Dermis microvascular lymphatic vessel endothelial cell (primary cell): ENCODE data around the gene UGT1A1. TPM values are rescaled to one million over a fixed set of nuclear protein-coding genes. Genes with fewer than 3 reads are reported as not detected.

ENCODE experiments used
- DNase-seq, 2 donors: peaks; one replicate each; pipeline versions ENCODE4 v3.0.0 to v3.0.0-alpha.2; 2010; ENCODE audit warnings: low read depth in 2 of 2
- total RNA-seq: library from RNA; depleted of rRNA; stranded (reverse); fragments of >200 nt; gene quantifications from 2 replicates; pipeline ENCODE4 v1.2.1, GENCODE V29; 2014

Gene UGT1A1
- total RNA-seq, 1 donor from 2014 or later = not detected

GRCh38 chr2:233796254-233796653, 36.2 kb downstream of the UGT1A1 start:
- DNase-seq = no peak

- DNase-seq = no peak
Observed at GRCh38 chr2:233798335-233799086, 38.4 kb downstream of the UGT1A1 start.

DNA sequence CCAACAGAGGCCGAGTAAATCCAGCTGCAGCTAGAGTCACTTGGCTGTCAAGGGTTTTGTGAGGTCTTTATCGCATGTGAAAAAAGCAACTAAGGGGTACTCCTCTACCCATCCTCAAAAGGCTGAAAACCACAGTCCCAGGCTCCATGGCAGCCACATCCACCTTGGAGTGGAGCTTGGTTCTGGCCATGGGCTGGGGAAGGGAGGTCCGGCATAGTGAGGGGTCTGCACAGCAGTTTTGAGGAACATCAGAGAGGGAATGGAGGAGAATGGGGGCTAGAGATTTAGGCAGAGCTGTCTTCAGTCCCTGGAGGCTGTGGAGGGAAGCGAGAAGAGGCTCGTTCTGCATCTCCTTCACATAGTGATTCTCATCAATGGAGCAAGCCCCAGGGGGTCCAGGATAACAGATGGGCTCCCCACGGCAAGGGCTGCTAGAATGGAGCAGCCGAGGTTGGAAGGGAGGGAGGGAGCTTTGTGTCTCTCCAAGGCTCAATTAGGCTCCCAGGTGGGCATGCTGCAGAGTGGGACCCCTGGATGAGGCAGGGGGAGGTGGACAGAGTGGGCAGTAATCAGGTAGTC, 39.1 kb downstream of the UGT1A1 start:
- DNase-seq = no peak

GRCh38 chr2:233799716-233800115, 39.6 kb downstream of the UGT1A1 start:
- DNase-seq = no peak

DNA sequence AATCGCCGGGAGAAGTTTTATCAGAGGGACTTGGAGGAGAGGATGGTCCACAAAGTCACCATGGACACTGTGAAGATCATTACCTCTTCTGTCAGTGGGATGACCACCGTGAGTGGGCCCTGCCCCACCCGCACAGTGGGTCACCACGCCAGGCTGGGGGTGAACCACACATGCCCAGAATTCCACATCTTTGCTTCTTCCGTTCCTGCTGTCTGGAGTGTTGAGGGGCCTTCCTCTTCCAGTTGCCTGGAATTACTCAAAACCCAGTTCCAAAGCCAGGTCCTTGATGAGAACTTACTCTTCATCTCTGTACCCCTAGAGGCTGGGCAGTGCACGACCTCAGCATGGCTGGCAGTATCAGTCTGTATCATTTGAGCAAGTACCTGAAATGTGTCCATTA, 40.1 kb downstream of the UGT1A1 start:
- DNase-seq = no peak

- no peak for DNase-seq
Observed at GRCh38 chr2:233801357-233802131, 41.5 kb downstream of the UGT1A1 start.

DNA sequence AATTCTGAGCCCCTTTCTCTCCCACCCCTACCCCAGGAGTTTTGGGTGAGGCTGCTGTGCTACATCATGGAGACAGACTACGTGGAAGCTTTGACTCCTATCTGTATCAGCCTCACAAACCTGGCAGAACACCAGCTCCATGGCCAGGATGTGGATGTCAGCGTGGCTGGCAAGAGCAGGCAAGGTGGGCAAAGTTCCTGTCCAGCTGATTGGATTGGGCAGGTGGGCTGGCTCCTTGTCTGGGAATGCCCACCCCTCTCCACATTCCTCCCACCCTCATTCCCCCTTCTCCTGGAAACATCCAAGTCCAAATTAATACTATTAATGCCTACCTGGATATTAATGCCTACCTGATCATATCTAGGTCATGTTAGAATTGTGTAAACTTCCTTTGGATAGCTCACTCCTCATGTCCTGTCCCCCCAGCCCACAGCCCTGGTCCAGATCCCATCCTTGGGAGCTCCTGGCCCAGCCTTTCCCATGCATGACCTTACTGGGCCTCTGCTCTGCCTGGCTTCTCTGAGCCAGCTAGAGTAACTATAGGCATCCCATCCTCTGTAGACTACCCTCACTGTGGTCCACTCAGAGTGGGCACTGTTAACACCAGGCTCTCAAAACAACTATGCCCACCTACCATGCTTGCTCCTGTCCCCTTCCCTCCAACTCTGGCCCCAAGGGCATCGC, 42.2 kb downstream of the UGT1A1 start:
- no peak for DNase-seq

DNA sequence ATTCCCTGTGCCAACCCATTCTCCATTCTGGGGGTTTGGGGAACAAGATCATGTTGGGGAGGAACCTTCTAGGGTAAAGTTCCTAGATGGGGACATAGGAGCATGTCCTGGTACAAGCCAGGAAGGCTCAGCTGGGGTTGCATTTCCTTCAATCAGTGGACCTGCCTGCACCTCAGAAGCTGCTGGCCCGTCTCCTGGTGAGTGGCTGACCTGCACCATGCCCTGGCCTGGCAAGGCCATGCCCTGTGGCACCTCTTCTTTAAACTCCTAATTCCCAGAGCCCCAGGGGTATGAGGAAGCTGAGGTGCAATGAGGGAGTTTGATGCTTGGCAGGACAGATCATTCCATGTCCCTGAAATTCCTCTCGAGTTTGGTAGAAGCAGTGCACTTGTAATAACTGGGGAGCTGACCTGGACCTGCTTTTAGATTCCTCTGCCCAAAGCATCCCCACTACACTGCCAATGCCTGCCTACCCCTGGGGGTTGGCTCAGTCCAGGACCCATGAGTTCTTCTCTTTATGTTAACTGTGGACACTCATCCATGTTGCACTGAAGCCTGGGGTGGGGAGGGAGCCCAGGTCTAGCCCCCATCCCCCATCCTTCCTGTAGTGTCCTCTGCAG, 43.3 kb downstream of the UGT1A1 start:
- no peak for DNase-seq

DNA sequence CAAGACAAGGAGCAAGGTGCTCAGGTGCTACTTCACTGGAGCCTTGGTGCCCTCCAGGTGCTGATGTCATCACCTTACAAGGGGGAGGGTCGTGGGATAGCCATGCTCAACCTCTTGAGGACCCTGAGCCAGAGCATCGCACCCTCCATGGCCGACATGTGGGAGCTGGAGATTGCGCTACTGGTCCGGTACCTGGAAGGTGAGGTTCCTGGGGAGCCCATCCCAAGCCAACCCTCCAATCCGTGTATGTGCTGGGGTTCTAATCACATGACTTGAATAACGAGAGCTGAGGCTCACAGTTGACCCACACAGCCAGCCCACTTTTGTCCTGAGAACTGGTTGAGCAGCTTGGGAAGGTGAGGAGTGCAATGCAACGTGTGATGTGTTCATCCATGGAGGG, 43.9 kb downstream of the UGT1A1 start:
- no peak for DNase-seq

GRCh38 chr2:233807215-233807865, 47.3 kb downstream of the UGT1A1 start:
- no peak for DNase-seq

DNA sequence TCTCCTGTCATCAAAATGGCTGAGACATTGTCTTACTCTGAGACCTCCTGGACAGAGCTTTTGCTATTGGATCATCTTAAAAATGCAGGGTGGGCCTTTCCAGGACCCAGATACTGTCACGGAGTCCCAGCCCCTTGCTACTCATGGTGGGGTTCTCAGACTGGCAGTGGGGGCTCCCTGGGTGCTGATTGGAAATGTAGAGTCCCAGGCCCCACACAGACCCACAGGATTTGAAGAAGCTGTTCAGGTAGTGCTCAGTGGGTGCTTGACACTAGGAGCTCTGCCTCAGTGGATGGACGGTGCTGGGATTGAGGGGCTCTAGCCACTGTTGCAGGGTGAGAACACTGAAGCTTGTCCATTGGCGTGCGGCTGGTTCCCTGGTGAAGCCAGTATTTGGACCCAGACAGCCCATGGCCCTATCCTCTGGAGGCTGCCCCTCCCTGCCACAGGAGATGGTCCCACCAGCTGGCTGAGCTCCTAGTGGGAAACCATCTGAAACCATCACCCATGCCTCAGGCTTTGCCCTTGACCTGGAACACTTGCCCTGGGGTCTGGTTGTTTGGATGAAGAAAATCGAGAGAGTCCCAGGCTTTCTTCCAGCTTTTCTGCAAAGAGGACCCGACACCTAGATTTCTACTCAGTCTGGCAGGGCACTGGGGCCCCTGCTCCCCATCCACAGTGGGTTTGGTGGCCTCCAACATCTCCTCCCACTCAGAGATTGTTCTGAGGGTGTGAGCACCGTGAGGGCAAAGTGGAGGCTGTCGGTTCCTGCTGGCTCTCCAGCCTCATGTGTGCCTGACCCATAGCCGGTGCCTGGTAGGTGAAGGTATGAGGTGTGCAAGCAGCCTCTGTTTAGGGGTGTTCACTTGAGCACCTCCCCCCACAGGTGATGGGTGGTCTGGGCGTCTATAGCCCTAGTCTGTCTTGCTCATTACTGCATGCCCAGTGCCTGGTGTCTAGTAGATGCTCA, 48.2 kb downstream of the UGT1A1 start:
- no peak for DNase-seq

- no peak for DNase-seq
Observed at GRCh38 chr2:233810385-233810784, 50.3 kb downstream of the UGT1A1 start.

DNA sequence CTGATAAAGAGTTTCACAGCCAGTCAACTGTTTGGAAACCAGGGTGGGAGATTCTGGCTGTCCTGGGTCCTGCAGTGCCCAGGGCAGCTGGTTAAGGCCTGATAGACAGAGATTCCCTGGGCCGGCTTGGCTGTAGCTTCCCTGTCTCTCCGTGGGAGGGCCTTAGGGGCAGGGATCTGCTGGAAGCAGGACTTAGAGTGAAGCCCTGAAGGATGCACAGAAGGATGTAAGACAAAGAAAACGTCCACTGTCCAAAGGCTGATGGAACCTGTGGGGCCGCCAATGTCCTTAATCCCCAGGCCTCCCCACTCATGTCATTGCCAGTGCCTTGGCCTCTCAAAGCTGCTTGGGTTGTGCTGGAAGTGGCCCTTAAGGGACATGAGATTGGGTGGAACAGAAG, 51.0 kb downstream of the UGT1A1 start:
- DNase-seq = no peak

DNA sequence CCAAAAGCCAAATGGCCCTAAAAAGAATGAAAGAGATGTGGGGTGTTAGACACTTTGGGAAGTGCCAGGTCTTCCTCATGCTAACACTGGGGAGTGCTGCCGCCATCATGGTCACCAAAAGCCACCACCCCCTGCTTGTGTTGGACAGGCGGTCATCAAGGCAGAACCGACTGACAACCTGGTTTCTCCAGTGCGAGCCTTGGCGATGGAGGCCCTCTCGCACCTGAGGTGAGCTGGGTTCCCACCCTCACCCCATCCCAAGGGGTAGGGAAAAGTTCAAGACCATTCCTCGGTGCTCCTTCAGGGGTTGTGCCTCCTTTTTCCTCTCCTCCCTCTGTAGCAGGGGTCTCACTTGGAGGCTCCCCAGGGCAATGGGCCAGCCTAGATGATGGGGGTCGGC, 51.7 kb downstream of the UGT1A1 start:
- no peak for DNase-seq

DNA sequence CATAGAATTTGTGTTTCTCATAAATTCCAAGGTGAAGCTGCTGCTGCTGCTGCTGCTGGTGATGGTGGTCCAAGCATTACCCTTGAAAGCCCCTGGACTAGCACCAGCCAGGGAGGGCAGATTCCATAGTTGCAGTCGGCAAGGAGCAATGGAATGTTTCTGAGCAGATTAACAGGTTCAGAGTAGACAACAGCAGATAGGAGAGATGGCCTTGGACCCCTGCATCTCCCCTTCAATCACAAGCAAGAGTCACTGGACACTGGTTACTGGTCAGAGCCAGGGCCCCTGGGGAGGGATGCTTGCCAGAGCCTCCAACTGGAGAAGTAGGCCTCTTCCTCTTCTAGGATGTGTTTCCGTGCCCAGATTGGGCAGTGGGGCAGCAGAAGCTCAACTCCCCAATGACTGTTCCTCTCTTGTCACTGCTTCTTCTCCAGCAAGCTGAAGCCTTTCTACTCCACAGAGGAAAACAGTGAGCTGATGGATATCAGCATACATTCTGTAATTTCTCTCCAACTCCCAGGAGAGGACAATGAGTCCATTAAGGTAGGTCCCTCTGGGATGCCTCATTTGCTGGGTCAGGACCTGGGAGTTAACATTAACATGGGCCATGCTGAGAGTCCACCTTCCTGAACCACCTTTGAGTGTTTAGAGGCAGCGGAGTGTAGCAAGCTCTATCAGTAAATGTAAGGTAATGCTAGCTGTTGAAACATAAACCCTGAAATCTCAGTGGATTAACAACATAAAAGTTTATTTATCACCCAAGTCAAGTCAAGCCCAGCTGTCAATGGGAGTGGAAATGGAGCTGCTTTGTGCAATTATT, 53.4 kb downstream of the UGT1A1 start:
- DNase-seq = no peak

DNA sequence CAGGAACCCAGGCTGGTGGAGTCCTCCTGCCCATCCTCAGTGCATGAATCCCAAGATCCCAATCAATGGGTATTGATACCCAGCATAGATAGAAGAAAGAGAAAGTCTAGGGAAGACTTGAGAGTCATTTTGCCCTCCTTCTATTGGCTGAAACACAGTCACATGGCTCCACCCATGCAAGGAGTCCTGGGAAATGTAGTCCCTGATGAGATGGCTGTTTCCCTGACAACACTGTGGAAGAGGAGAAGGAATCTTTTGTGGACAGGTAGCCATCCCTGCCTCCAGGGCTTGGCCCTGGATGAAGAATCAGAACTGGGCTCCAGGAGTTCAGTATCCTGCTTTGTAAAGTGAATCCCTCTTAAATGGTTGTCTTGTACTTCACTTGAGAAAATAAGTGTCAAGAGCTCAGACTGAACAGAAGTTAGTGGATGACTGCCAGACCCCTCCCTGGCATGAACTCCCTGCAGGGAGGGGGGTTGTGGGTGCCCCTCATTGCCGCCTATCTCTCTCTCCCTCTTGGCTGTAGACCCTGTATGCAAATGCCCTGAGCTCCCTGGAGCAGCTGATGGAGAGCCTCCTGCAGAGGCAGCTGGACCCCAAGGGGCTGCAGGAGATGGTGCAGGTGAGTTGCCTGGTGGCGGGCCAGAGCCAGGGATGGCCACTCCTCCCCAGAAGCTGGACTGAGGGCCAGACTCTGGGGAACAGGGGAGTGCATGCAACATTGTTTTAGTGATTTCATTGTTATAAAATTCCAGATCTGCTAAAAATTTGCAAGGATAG, 54.2 kb downstream of the UGT1A1 start:
- no peak for DNase-seq

- DNase-seq = no peak
Observed at GRCh38 chr2:233815861-233816260, 55.8 kb downstream of the UGT1A1 start.

DNA sequence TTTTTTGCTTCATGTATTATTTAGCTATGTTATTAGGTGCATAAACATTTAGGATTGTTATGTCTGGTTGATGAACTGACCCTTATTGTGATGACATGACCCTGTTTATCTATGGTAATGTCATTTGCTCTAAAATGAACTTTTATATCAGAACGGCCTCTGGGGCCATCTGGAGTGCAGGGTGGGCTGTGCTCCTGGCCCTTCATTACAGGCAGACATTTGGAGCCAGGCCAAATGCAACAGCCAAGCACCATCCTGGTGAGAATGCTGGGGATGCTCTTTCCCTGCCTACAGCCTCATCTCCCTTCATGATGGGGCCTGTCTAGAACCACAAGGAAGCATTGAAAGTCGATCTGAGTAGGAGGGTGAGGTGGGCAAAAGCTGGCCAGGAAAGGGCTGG, 56.3 kb downstream of the UGT1A1 start:
- DNase-seq = no peak
